Right renal pelvis (tissue), 4 donors: ENCODE measurements around the gene SLC1A7. TPM values are rescaled to one million over a fixed set of nuclear protein-coding genes. Genes with fewer than 3 reads are reported as not detected.

ENCODE experiments used
- DNase-seq, 4 donors: peaks; one replicate each; pipeline ENCODE4 v3.0.0-alpha.2; 2013; ENCODE audit warnings: low read depth in 4 of 4, low spot score in 3 of 4, missing footprints in 1 of 4
- polyA plus RNA-seq, 4 donors: library from polyadenylated mRNA; unstranded; fragments of 120-200 nt; gene quantifications; one replicate each; pipeline ENCODE4 v1.2.1, GENCODE V29; 2013; ENCODE audit not compliant: insufficient read length in 4 of 4

SLC1A7 gene
- polyA plus RNA-seq, 4 donors = 0.08 to 0.12 (median 0.10) TPM

DNA sequence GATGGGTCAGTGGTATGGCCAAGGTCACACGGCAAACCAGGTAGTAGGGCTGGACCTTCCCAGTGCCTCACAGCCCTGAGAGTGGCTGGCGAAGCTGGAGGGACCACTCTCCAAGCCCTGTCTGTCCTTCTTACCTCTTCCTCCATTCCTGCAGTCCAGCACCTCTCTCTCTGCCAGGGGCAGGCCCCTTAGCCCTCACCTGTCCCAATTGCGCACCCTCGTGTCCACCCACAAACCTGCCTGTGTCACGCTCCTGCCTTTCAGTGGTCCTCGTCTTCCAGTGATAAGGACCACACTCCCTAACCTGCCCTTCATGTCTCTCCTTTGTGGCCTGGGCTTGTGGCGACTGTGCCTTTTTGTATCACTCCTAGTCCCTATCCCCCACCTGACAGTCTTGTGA, 77.0 kb downstream of the SLC1A7 start:
- DNase-seq = no peak

GRCh38 chr1:53063744-53064515, 78.5 kb downstream of the SLC1A7 start:
- no peak for DNase-seq

- no peak for DNase-seq
These were observed 79.5 kb downstream of the SLC1A7 start for GRCh38 chr1:53062708-53063591.

DNA sequence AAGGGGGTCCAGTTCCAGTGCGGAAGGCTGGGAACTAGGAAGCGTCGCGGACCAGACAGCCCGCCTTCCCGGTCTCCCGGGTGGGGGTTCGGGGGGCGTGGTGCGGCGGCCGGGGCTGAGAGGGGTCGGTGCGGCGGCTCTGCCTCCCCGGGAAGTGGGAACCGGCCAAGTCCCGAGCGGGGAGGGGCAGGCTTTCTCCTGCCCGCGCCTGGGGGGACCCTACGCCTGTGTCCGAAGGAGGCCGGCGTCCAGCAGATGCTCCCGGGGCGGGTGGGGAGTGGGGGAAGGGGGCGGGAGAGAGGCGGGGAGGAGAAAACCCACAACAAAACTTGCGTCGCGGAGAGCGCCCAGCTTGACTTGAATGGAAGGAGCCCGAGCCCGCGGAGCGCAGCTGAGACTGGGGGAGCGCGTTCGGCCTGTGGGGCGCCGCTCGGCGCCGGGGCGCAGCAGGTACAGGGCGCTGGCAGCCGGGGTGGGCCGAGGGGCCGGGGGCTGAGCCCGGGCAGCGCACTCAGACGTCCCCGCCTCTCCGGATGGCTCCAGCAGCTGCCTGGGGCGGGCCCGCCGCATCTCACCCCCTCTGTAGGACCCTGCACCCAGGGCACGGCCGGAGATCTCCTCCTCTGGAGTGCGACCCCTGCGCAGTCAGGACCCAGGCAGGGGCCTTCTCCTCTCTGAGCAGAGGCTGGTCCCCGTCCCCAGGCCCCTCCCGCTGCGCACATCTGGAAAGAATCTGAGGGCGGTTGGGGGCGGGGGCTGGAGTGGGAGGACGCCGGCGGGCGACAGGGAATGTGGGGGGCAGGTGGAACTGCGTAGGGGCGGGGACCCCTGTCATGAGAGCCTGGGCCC, 80.4 kb downstream of the SLC1A7 start, which contains the start of gene PODN:
Gene PODN (plus strand): TSS at position 355 of the 849 bp plus-strand sequence. CDS start 7,643 bp downstream, outside the sequence.
- DNase-seq = no peak

DNA sequence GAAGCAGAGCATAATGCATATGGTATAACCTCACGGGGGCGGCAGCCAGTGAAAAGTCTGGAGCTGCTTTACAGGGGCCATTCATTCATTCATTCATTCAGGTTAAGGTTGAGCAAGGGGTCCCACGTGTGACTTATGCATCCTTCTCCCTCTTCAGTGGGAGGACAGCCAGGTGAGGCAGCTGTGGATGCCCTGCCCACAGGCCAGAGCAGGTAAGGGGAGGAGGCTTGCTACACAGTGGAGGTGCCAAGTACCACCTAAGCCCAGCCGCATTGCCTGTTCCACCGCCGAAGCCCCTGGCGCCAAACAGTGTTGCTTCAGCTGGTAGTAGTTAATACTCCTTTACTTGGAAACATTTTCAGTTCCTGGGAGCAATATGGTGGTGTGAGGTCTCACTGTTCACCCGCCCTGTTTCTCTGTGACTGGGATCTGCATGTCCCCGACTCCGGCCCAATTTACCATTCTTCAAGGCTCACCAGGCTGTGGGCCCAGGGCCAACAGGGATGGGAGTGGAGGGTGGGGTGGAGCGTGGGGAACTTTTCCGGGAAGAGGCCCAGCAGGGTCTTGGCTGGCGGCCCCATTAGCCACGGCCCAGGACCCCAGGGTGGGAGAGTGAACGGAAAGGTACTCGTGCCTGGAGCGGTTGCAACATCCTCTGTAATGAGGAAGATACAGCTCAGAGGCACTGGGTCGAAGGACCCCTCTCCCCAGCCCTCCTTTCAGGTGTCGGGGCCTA, 81.1 kb downstream of the SLC1A7 start:
- DNase-seq = no peak

DNA sequence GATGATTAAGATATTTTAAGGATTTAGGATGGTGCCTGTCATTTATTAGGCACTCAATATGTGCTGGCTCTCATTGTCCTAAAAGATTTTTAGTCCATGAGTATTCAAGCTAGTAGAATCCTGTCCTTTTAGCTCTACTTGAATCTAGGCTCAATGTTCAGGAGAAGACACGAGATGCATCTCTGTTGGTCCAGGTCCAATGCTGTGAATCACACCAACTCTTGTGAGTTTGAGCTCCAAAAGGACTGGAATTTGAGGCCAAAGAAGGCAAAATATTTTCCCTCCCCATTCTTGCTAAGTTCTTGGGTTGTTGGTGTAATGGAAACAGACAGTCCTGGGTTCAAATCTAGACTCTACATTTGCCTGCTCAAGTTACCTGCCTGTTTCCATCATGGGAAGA, 81.9 kb downstream of the SLC1A7 start:
- no peak for DNase-seq

- no peak for DNase-seq
These were observed 85.3 kb downstream of the SLC1A7 start for GRCh38 chr1:53057127-53057526.

GRCh38 chr1:53051676-53052075, 90.8 kb downstream of the SLC1A7 start:
- no peak for DNase-seq

GRCh38 chr1:53050310-53050709, 92.1 kb downstream of the SLC1A7 start:
- DNase-seq = no peak

GRCh38 chr1:53049574-53049967, 92.9 kb downstream of the SLC1A7 start:
- no peak for DNase-seq

DNA sequence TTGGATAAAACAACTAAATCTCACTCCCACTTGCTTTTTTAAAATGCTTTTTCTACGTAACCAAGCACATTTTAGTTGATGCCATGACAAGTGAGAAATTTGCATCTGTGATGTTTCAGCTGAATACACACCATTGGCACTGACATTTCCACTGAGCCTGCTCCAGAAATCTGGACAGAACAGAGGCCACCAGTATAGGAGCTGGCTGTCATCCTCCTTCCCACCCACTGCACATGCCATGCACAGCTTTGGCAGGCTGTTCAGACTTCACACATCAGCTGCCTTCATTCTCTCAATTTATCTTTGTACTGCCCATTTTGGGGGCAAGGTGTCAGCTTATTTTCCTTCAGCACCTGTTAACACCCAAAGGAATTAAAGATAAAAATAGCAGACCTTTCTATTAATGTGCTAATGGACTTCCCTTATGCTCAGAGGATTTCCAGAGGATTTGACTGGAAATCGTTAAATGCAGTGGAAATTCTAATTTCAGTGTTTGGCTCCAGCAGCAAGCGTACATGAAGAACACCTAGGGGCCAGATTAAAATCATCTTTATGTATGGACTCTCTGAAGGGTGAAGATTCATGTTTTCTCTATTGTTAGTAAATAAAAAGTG, 93.4 kb downstream of the SLC1A7 start:
- no peak for DNase-seq

DNA sequence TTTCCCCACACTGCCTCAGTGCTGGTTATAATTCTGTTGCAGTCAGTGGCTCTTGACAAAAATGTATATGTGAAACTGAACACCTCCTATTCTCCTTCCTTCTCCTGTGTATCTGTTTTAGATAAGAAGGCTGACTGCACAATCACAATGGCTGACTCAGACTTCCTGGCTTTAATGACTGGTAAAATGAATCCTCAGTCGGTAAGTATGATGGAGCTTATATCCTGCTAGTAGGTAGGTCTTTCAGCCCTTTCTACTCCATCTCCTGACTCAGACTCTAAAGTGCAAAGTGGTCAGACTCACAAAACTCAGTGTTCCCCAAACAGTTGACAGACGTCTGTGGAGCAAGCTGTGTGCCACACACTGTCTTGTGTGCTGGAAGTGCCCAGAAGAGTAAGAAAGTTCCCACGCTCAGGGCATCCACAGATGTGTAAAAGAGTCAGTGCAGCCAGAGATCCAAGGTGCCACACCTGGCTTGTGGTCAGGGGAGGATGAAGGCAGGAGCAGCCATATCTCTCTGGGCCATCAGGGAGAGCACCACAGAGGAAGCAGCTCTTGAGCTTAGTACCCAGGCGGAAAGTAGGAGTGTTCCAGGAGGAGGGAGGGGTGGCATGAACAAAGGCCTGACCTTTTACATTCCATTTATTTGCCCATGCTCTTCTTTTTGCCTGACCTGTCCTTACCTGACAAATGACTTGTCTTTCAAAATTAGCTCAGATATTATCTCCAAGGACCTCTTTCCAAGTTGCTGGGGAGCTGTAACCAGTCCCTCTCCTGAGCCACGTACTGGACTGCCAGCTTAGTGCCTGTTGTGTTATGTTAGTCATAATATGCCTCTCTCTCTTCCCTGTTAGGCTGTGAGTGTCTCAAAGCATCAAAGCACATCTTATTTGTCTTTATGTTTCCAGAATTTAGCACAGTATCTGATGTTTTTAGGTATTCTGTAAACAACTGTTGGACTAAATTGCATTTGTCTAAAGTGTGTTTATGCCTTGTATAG, 94.4 kb downstream of the SLC1A7 start:
- DNase-seq = no peak

DNA sequence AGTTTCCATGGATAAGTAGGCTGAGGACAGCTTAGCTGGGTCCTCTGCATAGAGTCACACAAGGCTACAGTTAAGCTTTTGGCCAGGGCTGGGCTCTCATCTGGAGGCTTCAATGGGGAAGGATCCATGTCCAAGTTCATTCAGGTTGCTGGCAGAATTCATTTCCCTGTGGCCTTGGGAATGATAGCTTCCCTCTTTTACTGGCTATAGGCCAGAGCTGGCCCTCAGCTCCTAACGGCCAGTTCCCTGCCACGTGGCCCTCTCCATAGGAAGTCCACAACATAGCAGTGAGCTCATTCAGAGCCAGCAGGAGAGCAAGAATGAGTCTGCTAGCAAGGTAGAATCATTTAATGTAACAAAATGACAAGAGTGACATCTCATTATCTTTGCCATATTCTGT, 95.5 kb downstream of the SLC1A7 start:
- no peak for DNase-seq

DNA sequence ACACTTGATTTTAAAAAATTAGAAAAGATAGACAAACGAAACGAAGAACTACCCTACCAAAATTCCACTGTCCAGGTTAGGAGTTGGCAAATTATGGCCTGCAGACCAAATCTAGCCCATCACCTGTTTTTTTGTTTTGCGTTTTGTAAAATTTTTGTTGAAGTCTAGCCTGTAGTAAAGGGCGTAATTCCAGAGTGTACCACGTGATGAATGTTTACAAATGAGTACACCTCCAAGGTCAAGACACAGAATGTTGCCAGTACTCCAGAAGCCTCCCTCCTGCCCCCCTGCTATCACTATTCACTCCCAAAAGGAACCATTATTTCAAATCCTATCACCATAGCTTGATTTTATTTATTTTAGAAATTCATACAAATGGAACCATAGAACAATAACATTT, 97.5 kb downstream of the SLC1A7 start:
- DNase-seq = no peak

DNA sequence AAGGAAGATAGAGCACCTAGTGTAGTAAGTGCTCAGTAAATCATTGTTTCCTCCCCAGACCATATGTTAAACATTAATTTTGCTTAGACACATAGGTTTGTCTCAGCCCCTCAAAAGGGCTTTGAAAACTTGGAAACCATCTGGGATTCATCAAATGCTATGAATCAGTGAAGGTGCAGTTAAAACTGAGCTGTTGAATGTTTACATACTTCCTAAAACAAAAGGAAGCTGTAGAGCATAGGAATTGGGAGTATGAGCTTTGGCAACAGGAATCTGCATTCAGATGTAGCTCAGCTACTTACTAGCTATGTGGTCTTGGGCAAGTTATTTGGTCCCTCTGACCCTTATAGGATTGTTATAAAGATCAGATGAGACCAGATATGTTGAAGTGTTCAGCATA, 99.2 kb downstream of the SLC1A7 start:
- no peak for DNase-seq

GRCh38 chr1:53038566-53038965, 103.9 kb downstream of the SLC1A7 start:
- no peak for DNase-seq
